ES-I3 (cell line): ENCODE measurements around the gene CDKN2D.
A peak's percentile ranks its signal among the peaks of the same experiment; 100 is the strongest.

ENCODE experiments used
- H3K36me3 ChIP-seq: 2 replicates; pipeline ENCODE4 v1.6.1; 2013; ENCODE audit warnings: mild to moderate bottlenecking, low read length, control low read depth, moderate library complexity; ENCODE audit not compliant: insufficient read depth
- H3K4me1 ChIP-seq: 2 replicates; pipeline ENCODE4 v1.6.1; 2013; ENCODE audit warnings: mild to moderate bottlenecking, control low read depth, low read length; ENCODE audit not compliant: insufficient read depth
- H3K9ac ChIP-seq: 2 replicates; pipeline ENCODE4 v1.6.1; 2013; ENCODE audit warnings: low read depth, mild to moderate bottlenecking, low read length, moderate library complexity
- H3K9me3 ChIP-seq: 2 replicates; pipeline ENCODE4 v1.6.1; 2013; ENCODE audit warnings: mild to moderate bottlenecking, low read length, moderate library complexity; ENCODE audit not compliant: control insufficient read depth, insufficient read depth

The CDKN2D gene

GRCh38 chr19:10566658-10567410 is 1.9 kb downstream of the CDKN2D start:
- no peaks in the 10 kb centered on the region for H3K4me1 ChIP-seq
- H3K9ac ChIP-seq, result no peak overlapping the region

GRCh38 chr19:10566408-10566657 is 2.4 kb downstream of the CDKN2D start:
- H3K36me3 ChIP-seq, result peaks cover 3% of the 10 kb centered on the region; the same call in 1 of the 2 replicates
- no peaks in the 10 kb centered on the region for H3K9me3 ChIP-seq
- no peak overlapping the region; the same call in 1 of the 2 replicates for H3K9ac ChIP-seq
- no peaks in the 10 kb centered on the region for H3K4me1 ChIP-seq

More at GRCh38 chr19:10566658-10567410, 1.9 kb downstream of the CDKN2D start:
- Histone ChIP-seq H3K9me3 (no peaks in the 10 kb centered on the region), H3K36me3 (peaks cover 1% of the 10 kb centered on the region; the same call in 1 of the 2 replicates)

GRCh38 chr19:10565567-10566407 is 3.0 kb downstream of the CDKN2D start, which contains the start of gene KRI1:
TSS of gene KRI1 (minus strand) at chr19:10566010. CDS start at chr19:10565999, 11 bp downstream.
- Histone ChIP-seq H3K9ac (peak within 1 kb of the TSS; percentile 88), H3K9me3 (no peaks in the 10 kb centered on the region), H3K36me3 (peaks cover 3% of the 10 kb centered on the region; the same call in 1 of the 2 replicates), H3K4me1 (no peaks in the 10 kb centered on the region)

GRCh38 chr19:10565028-10565566 is 3.7 kb downstream of the CDKN2D start:
- Histone ChIP-seq H3K4me1 (no peaks in the 10 kb centered on the region), H3K9me3 (no peaks in the 10 kb centered on the region), H3K36me3 (peaks cover 7% of the 10 kb centered on the region; the same call in 1 of the 2 replicates), H3K9ac (peak overlapping the region; percentile 88)

- Histone ChIP-seq H3K4me1 (no peaks in the 10 kb centered on the region), H3K9ac (no peak overlapping the region), H3K36me3 (peaks cover 13% of the 10 kb centered on the region), H3K9me3 (no peaks in the 10 kb centered on the region)
Measured at GRCh38 chr19:10562609-10563008, 6.2 kb downstream of the CDKN2D start.

- Histone ChIP-seq H3K4me1 (no peaks in the 10 kb centered on the region), H3K36me3 (peaks cover 13% of the 10 kb centered on the region)
Measured at GRCh38 chr19:10560154-10560553, 8.6 kb downstream of the CDKN2D start.

GRCh38 chr19:10557603-10558197 is 11.1 kb downstream of the CDKN2D start:
- Histone ChIP-seq H3K4me1 (no peaks in the 10 kb centered on the region), H3K36me3 (peaks cover 13% of the 10 kb centered on the region)

More at GRCh38 chr19:10560154-10560553, 8.6 kb downstream of the CDKN2D start:
- Histone ChIP-seq H3K9ac (no peak overlapping the region), H3K9me3 (no peaks in the 10 kb centered on the region)

GRCh38 chr19:10555610-10555973 is 13.2 kb downstream of the CDKN2D start:
- Histone ChIP-seq H3K9me3 (no peaks in the 10 kb centered on the region), H3K36me3 (peaks cover 10% of the 10 kb centered on the region), H3K4me1 (no peaks in the 10 kb centered on the region), H3K9ac (no peak overlapping the region)

More at GRCh38 chr19:10557603-10558197, 11.1 kb downstream of the CDKN2D start:
- no peak overlapping the region for H3K9ac ChIP-seq
- H3K9me3 ChIP-seq, result no peaks in the 10 kb centered on the region

- peaks cover 5% of the 10 kb centered on the region for H3K36me3 ChIP-seq
- no peak overlapping the region for H3K9ac ChIP-seq
- H3K4me1 ChIP-seq, result no peaks in the 10 kb centered on the region
- no peaks in the 10 kb centered on the region for H3K9me3 ChIP-seq
Measured at GRCh38 chr19:10554760-10555609, 13.8 kb downstream of the CDKN2D start.

GRCh38 chr19:10553943-10554381 is 14.8 kb downstream of the CDKN2D start:
- Histone ChIP-seq H3K4me1 (no peaks in the 10 kb centered on the region), H3K36me3 (no peaks in the 10 kb centered on the region; the same call in none of the 2 replicates), H3K9me3 (no peaks in the 10 kb centered on the region), H3K9ac (no peak overlapping the region)

- H3K4me1 ChIP-seq, result no peaks in the 10 kb centered on the region
- no peaks in the 10 kb centered on the region for H3K9me3 ChIP-seq
- peaks cover 3% of the 10 kb centered on the region for H3K36me3 ChIP-seq
- H3K9ac ChIP-seq, result no peak overlapping the region
Measured at GRCh38 chr19:10553087-10553667, 15.6 kb downstream of the CDKN2D start.

- H3K9ac ChIP-seq, result no peak overlapping the region
- no peaks in the 10 kb centered on the region for H3K4me1 ChIP-seq
- no peaks in the 10 kb centered on the region for H3K9me3 ChIP-seq
- H3K36me3 ChIP-seq, result peaks cover 3% of the 10 kb centered on the region; the same call in 1 of the 2 replicates
Measured at GRCh38 chr19:10552510-10553053, 16.2 kb downstream of the CDKN2D start.

- Histone ChIP-seq H3K9me3 (no peaks in the 10 kb centered on the region), H3K36me3 (peaks cover 3% of the 10 kb centered on the region; the same call in 1 of the 2 replicates), H3K9ac (no peak overlapping the region), H3K4me1 (no peaks in the 10 kb centered on the region)
Measured at GRCh38 chr19:10551698-10552301, 17.0 kb downstream of the CDKN2D start.
